ENCODE results near the gene FPR3.

GRCh38 chr19:51873097-51873496 is 78.1 kb downstream of the FPR3 start:
- TF ChIP-seq CTCF (IDR thresholded peaks at IDR 0.05 in 8 of 11, conservative IDR thresholded peaks at IDR 0.05 in 3 of 11): no peak
- no peak for TF ChIP-seq POLR2A (IDR thresholded peaks at IDR 0.05)
- no peak for TF ChIP-seq POLR2AphosphoS5 (IDR thresholded peaks at IDR 0.05)
